ENCODE data around the gene RTL10.

The RTL10 gene

DNA sequence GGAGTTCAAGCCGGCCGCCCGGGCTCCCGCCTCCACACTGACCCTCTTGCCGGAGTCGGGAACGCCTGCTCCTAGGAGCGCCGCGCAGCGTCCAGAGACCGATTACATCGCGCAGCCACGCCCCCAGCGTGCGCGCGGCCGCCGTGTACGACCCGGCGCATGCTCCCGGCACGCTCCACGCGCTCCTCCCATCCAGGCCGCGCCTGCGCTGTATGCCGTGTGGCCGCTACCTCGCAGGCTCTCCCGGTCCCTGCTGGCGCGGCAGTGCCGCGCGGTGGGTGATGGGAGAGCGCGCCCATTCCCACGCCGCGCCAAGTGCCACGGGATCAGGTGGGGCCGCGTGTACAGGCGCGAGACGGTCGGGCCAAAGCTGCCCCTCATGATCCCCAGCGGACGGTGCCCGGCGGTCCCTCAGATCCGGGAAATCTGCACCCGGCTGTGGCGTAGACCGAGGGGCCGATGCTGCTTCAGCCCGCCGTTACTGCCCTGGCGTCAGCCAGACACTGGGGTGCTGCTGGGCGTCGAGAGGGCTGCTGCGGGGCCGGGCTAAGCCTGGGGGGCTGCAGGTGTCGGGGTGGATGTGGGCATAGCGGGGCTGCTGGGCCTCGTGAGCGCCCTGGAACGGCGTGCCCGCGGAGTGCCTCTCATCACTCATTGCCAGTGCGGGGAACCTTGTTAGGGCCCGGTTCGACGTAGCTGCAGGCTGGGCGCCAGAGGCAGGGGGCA lies at the start of gene RTL10, which contains the start of gene GNB1L:
RTL10 (minus strand) TSS at position 97 of the 726 bp plus-strand sequence. CDS start 2,613 bp downstream, outside the sequence.
GNB1L (minus strand) TSS at position 97 of the 726 bp plus-strand sequence. CDS start 33,519 bp downstream, outside the sequence.
- peak; percentile 96 for DNase-seq (ENCODE audit: low read depth)

DNA sequence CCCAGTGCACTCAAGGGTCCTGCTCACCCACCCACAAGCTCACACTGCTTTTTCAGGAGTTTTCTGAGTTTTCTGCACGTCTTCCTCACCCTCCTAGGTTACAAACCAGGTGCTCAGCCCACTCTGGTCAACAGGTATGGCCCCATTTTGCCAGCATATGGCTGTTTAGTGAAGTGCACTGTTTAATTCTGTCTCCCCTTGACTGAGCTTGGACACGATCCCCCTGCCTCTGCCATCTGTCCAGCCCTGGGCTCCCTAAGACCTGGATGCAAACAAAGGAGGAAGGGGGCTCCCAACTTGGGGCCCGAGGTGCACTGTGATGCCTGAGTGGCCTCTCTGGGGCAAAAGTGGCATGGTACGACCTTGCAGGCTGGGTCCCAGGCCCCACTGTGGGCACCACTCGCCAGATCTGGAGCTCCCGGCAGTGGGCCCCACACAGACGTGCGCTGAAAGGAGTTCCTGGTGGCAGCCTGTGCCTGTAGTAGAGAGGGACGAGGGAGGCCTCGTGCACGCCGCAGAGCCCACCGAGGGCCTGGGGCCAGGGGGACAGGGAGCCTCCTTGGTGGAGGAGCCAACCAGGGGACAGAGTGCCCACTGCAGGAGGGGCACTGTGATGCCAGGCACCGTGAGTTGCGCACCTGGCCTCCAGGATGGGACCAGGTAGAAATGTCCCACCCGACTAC lies 49.6 kb upstream of the RTL10 start:
- no peak for DNase-seq (ENCODE audit: low read depth)
- H3K4me3 ChIP-seq (ENCODE audit: low read length): no peak overlapping the region
- TF ChIP-seq, protein P1, sequence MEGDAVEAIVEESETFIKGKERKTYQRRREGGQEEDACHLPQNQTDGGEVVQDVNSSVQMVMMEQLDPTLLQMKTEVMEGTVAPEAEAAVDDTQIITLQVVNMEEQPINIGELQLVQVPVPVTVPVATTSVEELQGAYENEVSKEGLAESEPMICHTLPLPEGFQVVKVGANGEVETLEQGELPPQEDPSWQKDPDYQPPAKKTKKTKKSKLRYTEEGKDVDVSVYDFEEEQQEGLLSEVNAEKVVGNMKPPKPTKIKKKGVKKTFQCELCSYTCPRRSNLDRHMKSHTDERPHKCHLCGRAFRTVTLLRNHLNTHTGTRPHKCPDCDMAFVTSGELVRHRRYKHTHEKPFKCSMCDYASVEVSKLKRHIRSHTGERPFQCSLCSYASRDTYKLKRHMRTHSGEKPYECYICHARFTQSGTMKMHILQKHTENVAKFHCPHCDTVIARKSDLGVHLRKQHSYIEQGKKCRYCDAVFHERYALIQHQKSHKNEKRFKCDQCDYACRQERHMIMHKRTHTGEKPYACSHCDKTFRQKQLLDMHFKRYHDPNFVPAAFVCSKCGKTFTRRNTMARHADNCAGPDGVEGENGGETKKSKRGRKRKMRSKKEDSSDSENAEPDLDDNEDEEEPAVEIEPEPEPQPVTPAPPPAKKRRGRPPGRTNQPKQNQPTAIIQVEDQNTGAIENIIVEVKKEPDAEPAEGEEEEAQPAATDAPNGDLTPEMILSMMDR (conservative IDR thresholded peaks at IDR 0.05; ENCODE audit: low read length): no peak

More for the DNA sequence above, at the start of gene RTL10, which contains the start of gene GNB1L:
- H3K4me3 ChIP-seq (ENCODE audit: low read length): peak within 1 kb of the TSS; percentile 92
- TF ChIP-seq, protein P1 (conservative IDR thresholded peaks at IDR 0.05; ENCODE audit: low read length): no peak

- TF ChIP-seq, protein P1 (conservative IDR thresholded peaks at IDR 0.05; ENCODE audit: low read length): no peak
- no peak overlapping the region for H3K4me3 ChIP-seq (ENCODE audit: low read length)
These were observed 48.8 kb upstream of the RTL10 start for GRCh38 chr22:19903513-19903912.

GRCh38 chr22:19903031-19903430 lies 48.4 kb upstream of the RTL10 start:
- no peak for DNase-seq (ENCODE audit: low read depth)
- no peak overlapping the region for H3K4me3 ChIP-seq (ENCODE audit: low read length)
- TF ChIP-seq, protein P1 (conservative IDR thresholded peaks at IDR 0.05; ENCODE audit: low read length): no peak

More at GRCh38 chr22:19903513-19903912, 48.8 kb upstream of the RTL10 start:
- DNase-seq (ENCODE audit: low read depth): no peak

DNA sequence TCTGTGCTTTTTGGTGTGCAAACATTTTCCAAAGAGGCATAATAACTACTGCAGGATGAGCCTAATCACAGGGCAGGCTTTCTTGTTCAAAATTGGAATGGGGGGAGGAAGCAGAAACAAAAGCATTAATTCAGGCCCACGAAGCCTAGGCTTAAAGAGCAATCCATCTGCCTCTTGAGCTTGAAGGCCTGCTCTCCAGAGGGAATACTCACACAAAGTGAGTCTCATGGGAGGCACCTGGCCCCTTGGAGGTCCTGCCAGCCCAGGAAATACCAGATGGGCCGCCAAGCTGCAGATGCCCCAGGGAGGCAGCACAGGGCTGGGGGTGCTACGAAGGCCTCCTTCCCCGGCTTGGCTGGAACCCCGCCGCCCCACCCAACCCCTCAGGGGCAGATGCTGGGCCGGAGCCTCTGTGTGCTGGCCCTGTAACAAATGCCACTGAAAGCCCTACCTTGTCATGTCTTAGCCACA lies 47.6 kb upstream of the RTL10 start:
- TF ChIP-seq, protein P1 (conservative IDR thresholded peaks at IDR 0.05; ENCODE audit: low read length): no peak
- no peak for DNase-seq (ENCODE audit: low read depth)
- H3K4me3 ChIP-seq (ENCODE audit: low read length): no peak overlapping the region

DNA sequence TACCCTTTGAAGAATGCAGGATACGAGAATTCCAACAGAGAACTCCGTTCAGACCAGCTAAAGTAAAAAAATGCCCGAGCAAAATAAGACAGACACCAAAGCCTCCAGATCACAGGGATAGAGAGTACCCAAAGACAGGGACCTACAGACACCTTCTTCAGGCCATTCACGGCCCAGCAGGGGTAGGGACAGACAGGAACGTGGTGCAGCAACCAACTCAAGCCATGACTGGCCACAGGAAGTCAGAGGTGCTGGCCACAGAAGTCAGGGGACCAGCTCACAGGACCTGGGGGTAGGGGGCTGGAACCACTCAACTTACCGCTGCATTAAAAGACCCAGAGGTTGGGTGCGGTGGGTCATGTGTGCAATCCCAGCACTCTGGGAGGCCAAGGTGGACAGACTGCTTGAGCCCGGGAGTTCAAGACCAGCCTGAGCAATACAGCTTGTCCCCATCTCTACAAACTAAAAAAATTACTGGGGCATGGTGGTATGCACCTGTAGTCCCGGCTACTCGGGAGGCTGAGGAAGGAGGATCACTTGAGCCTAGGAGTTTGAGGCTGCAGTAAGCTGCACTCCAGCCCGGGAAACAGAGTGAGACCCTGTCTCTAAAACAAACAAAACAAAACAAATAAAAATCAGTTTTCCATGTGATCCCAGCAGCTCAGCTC lies 47.0 kb upstream of the RTL10 start:
- TF ChIP-seq, protein P1 (conservative IDR thresholded peaks at IDR 0.05; ENCODE audit: low read length): no peak
- no peak for DNase-seq (ENCODE audit: low read depth)
- H3K4me3 ChIP-seq (ENCODE audit: low read length): no peak overlapping the region

All from AG10803 (cell line).